Skeletal muscle satellite cell (primary cell): Measurements from ENCODE around the gene TRAFD1.

Experiments used
- H3K27me3 ChIP-seq: 2 replicates; pipeline ENCODE4 v1.7.0; 2013; ENCODE audit warnings: low read length; ENCODE audit not compliant: control insufficient read depth, insufficient read depth
- H3K36me3 ChIP-seq: 2 replicates; pipeline ENCODE4 v1.7.0; 2013; ENCODE audit warnings: mild to moderate bottlenecking, control low read depth, low read length; ENCODE audit not compliant: insufficient read depth
- H3K4me1 ChIP-seq: 2 replicates; pipeline ENCODE4 v1.7.0; 2013; ENCODE audit warnings: low read length; ENCODE audit not compliant: control insufficient read depth, insufficient read depth
- H3K4me2 ChIP-seq: 2 replicates; pipeline ENCODE4 v1.7.0; 2013; ENCODE audit warnings: mild to moderate bottlenecking, low read length
- H3K4me3 ChIP-seq: 2 replicates; pipeline ENCODE4 v1.7.0; 2013; ENCODE audit warnings: low read length
- H3K9ac ChIP-seq: 2 replicates; pipeline ENCODE4 v1.7.0; 2013; ENCODE audit warnings: mild to moderate bottlenecking, low read depth, low read length, moderate library complexity
- H3K9me3 ChIP-seq: replicated peaks from 2 replicates; pipeline ENCODE4 v1.7.0; 2013; ENCODE audit warnings: mild to moderate bottlenecking, control low read depth, low read length

The TRAFD1 gene

DNA sequence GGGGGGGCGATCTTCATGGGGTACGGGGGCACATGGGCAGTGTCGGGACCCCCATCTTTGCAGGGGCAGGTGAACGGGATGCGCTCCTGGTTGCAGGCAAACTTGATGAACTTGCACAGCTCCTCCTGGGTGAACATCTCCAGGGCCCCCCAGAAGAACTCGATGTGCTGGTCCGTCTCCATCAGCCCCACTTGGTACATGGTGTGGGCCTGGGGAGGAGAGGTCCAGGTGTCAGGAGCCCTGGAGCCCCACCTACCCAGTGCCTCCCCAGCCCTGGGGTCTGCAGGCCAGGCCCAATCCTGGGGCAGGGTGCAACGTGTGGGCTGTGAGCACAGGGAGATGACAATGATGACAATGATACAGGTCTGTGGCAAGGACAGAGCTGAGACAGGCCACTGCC is 37.7 kb downstream of the TRAFD1 start:
- Histone ChIP-seq H3K4me2 (no peak overlapping the region), H3K9me3 (no peaks in the 10 kb centered on the region), H3K9ac (no peak overlapping the region), H3K4me3 (no peak overlapping the region), H3K36me3 (peaks cover 33% of the 10 kb centered on the region), H3K27me3 (no peaks in the 10 kb centered on the region), H3K4me1 (no peaks in the 10 kb centered on the region)

DNA sequence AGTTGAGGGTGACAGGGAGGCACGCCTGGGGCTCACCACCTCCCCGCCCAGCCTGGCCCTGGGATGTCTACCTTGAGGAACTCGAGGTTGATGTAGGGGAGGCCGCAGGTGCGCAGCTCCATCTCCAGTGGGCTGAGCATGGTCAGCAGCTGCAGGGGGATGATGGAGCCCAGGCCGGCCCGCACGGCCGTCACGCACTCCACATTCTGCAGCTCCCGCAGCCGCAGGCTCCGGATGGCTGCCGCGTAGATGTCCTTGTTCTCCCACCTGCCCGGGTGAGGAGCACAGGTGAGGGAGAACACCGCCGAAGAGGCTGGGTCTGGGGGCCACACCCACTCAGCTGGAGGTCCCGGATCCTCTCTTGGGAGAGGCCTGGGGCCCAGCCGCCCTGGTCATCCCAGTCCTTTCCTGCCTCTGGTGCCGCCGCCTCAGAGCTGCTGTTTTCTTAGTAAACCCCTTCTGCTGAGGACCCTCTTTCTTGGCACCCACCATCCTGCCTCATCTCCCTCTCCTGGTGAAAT is 38.2 kb downstream of the TRAFD1 start:
- H3K4me1 ChIP-seq = no peaks in the 10 kb centered on the region
- H3K27me3 ChIP-seq = no peaks in the 10 kb centered on the region
- H3K4me3 ChIP-seq = no peak overlapping the region
- peaks cover 33% of the 10 kb centered on the region for H3K36me3 ChIP-seq
- H3K4me2 ChIP-seq = no peak overlapping the region
- no peaks in the 10 kb centered on the region for H3K9me3 ChIP-seq
- no peak overlapping the region for H3K9ac ChIP-seq

DNA sequence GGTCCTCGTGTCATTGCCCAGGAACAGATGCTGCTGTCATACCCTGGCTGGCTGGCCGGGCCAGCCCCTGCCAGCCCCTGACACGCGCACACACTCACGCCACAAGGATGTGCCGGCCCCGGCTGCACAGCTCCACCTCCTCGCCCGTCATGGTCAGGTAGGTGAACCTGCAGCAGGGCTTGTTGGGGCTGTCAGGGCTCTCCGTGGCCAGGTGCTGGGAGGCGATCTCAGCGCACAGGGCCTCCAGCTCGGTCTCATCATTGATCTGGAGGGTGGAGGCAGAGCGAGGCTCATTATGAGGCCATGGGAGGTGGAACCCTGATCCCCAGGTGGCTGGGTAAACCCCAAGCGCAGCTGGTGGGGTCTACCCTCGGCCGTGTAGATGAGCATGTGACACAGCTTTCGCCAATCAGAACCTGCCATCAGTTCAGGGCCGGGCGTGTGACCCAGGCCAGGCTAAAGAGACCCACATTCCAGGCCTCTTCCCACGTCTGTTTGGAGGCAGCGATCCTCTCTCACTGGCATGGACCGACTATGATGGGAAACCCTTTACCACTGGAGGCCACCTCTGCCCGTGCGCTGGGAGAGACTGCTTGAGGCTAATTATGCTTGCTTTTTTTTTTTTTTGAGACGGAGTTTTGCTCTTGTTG is 38.8 kb downstream of the TRAFD1 start:
- Histone ChIP-seq H3K36me3 (peaks cover 30% of the 10 kb centered on the region), H3K4me2 (no peak overlapping the region), H3K9me3 (no peaks in the 10 kb centered on the region), H3K27me3 (no peaks in the 10 kb centered on the region), H3K4me3 (no peak overlapping the region), H3K4me1 (no peaks in the 10 kb centered on the region), H3K9ac (no peak overlapping the region)

GRCh38 chr12:112165624-112166023 is 40.3 kb downstream of the TRAFD1 start:
- no peak overlapping the region for H3K4me2 ChIP-seq
- no peak overlapping the region for H3K4me3 ChIP-seq
- no peak overlapping the region for H3K9ac ChIP-seq

DNA sequence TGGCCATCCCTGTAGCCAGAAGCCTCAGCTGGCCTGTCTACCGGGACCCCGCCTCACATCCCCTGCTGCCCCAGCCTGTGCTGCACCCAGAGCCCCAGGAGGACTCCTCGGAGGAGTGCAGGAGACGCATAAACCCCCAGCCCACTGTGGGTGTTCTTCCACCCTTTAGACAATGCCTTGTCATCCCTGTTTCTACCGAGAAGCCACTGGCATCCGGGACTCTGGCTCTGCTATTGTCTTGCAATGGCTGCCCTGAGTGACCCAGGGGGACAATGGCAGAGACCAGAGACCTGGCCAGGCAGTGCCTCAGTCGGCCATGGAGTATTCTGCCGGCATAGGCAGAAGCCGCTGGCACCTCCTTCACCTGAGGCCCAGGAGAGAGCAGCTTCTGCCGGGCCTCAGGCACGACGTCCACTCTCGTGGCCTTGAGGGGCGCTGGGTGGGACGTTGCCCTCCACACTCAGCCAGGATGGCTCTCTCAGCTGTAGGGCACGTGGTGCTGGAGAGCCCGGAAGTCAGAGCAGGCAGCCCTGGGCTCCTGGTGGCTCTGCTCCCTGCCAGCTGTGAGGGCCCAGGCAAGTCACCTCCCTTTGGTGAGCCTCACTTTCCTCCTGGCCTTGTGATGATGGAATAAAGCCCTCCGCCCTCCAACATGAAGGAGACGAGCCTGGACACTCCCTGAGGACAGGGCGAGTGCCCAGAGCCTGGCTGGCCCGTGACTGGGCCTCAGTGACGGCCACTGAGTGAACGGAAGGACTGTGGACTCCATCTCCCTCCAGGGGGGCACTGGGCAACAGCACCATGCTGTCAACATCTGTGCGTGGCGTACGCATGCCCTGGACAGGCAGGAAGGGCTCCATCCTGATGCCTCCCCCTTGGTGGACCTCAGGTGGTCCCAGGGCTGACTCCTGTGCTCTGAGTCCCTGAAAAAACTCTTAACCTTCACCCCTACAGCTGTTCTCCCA is 41.0 kb downstream of the TRAFD1 start:
- Histone ChIP-seq H3K9me3 (no peaks in the 10 kb centered on the region), H3K4me1 (no peaks in the 10 kb centered on the region), H3K9ac (no peak overlapping the region), H3K36me3 (peaks cover 24% of the 10 kb centered on the region), H3K4me3 (no peak overlapping the region), H3K27me3 (no peaks in the 10 kb centered on the region), H3K4me2 (no peak overlapping the region)

More at GRCh38 chr12:112165624-112166023, 40.3 kb downstream of the TRAFD1 start:
- H3K9me3 ChIP-seq = no peaks in the 10 kb centered on the region
- H3K27me3 ChIP-seq = no peaks in the 10 kb centered on the region
- H3K4me1 ChIP-seq = no peaks in the 10 kb centered on the region
- H3K36me3 ChIP-seq = peaks cover 19% of the 10 kb centered on the region

DNA sequence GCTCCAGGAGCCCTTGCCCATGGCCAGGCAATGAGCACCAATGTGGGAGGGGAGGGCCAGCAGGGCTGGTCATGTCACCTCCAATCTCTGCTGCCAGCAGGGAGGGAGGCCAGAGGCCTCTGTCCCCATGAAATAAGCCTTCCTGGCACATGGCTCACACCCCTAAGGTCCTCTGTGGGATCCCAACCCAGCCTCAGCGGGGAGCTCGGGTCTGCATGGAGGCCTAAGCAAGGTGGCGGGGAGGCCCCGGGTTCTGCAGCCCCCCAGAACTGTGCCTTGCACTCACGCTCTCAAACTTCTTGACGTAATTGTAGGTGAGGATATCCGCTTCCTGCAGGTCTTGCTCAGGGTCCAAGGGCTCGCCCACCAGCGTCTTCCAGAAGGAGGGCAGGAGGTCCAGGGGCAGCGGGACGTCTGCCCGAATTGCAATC is 41.7 kb downstream of the TRAFD1 start:
- Histone ChIP-seq H3K36me3 (peaks cover 19% of the 10 kb centered on the region), H3K4me1 (no peaks in the 10 kb centered on the region), H3K9me3 (no peaks in the 10 kb centered on the region), H3K9ac (no peak overlapping the region), H3K4me3 (no peak overlapping the region), H3K27me3 (no peaks in the 10 kb centered on the region), H3K4me2 (no peak overlapping the region)

GRCh38 chr12:112167718-112168525 is 42.6 kb downstream of the TRAFD1 start:
- H3K36me3 ChIP-seq = peaks cover 19% of the 10 kb centered on the region
- H3K27me3 ChIP-seq = no peaks in the 10 kb centered on the region
- H3K4me1 ChIP-seq = no peaks in the 10 kb centered on the region
- no peak overlapping the region for H3K9ac ChIP-seq
- no peaks in the 10 kb centered on the region for H3K9me3 ChIP-seq
- no peak overlapping the region for H3K4me2 ChIP-seq
- no peak overlapping the region for H3K4me3 ChIP-seq

GRCh38 chr12:112168561-112168971 is 43.2 kb downstream of the TRAFD1 start:
- no peaks in the 10 kb centered on the region for H3K4me1 ChIP-seq
- no peak overlapping the region for H3K4me3 ChIP-seq
- peaks cover 19% of the 10 kb centered on the region for H3K36me3 ChIP-seq
- no peaks in the 10 kb centered on the region for H3K27me3 ChIP-seq
- H3K9me3 ChIP-seq = no peaks in the 10 kb centered on the region
- no peak overlapping the region for H3K4me2 ChIP-seq
- no peak overlapping the region for H3K9ac ChIP-seq

DNA sequence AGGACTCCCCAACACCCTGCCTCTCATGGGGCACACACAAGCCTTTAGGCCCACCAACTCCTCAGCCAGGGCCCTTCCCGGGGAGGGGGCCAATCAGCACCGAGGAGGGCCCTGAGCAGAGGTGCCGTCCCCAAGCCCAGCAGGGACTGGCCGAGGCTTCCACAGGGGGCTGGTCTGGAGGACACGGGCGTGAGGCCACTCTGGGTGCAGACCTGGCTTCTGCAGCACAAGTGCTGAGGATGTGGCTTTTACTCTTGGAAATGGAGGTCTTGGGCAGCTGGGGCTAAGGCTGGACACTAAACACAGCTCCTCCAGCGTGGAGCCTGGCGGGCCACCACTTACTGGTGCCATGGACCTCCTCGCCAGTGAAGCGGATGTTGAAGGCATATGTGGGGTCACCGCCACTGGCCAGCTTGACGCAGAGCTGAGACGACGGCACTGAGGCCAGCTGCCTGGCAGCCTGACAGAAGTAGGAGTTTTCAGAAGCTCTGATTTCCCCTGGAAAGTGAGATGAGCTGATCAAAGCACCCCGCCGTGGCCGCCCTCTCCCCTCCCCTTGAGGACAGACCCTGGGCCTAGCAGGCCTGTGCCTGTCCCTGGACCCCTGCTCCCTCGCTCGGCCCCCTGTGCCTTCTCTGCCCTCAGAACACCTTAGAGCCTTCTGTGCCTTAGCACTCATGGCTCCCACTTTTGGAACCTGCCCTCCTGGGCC is 44.0 kb downstream of the TRAFD1 start:
- no peaks in the 10 kb centered on the region for H3K9me3 ChIP-seq
- H3K4me1 ChIP-seq = no peaks in the 10 kb centered on the region
- H3K9ac ChIP-seq = no peak overlapping the region
- peaks cover 16% of the 10 kb centered on the region for H3K36me3 ChIP-seq
- no peaks in the 10 kb centered on the region for H3K27me3 ChIP-seq
- no peak overlapping the region for H3K4me2 ChIP-seq
- no peak overlapping the region for H3K4me3 ChIP-seq

- Histone ChIP-seq H3K4me1 (no peaks in the 10 kb centered on the region), H3K9ac (no peak overlapping the region), H3K27me3 (no peaks in the 10 kb centered on the region), H3K4me2 (no peak overlapping the region), H3K9me3 (no peaks in the 10 kb centered on the region), H3K36me3 (peaks cover 20% of the 10 kb centered on the region), H3K4me3 (no peak overlapping the region)
Measured at GRCh38 chr12:112169966-112170365, 44.6 kb downstream of the TRAFD1 start.
